Measurements from ENCODE around the gene GNG4.
"Not testable (repeated sequence)": the region's sequence is repeated elsewhere in the genome, so short reads cannot be mapped to it uniquely, and the experiment has no call there.

The GNG4 gene

GRCh38 chr1:235588916-235589515 lies 60.6 kb downstream of the GNG4 start:
- TF ChIP-seq ZNF274 (IDR thresholded peaks at IDR 0.05; ENCODE audit: low read depth, low read length): no peak
- no peak overlapping the region for H3K4me3 ChIP-seq (ENCODE audit: low read length)

GRCh38 chr1:235588156-235588555 lies 61.4 kb downstream of the GNG4 start:
- H3K4me3 ChIP-seq (ENCODE audit: low read length): no peak overlapping the region
- no peak for TF ChIP-seq ZNF274 (IDR thresholded peaks at IDR 0.05; ENCODE audit: low read depth, low read length)

- TF ChIP-seq ZNF274 (IDR thresholded peaks at IDR 0.05; ENCODE audit: low read depth, low read length): no peak
Observed at GRCh38 chr1:235586992-235587391, 62.6 kb downstream of the GNG4 start.

GRCh38 chr1:235586413-235586812 lies 63.2 kb downstream of the GNG4 start:
- H3K4me3 ChIP-seq (ENCODE audit: low read length): no peak overlapping the region
- TF ChIP-seq ZNF274 (IDR thresholded peaks at IDR 0.05; ENCODE audit: low read depth, low read length): no peak

More at GRCh38 chr1:235586992-235587391, 62.6 kb downstream of the GNG4 start:
- H3K4me3 ChIP-seq (ENCODE audit: low read length): no peak overlapping the region

- no peak overlapping the region for H3K4me3 ChIP-seq (ENCODE audit: low read length)
- no peak for TF ChIP-seq ZNF274 (IDR thresholded peaks at IDR 0.05; ENCODE audit: low read depth, low read length)
Observed at GRCh38 chr1:235584973-235585372, 64.6 kb downstream of the GNG4 start.

- H3K4me3 ChIP-seq (ENCODE audit: low read length): no peak overlapping the region
- no peak for TF ChIP-seq ZNF274 (IDR thresholded peaks at IDR 0.05; ENCODE audit: low read depth, low read length)
Observed at GRCh38 chr1:235583511-235584001, 66.0 kb downstream of the GNG4 start.

GRCh38 chr1:235582130-235582529 lies 67.5 kb downstream of the GNG4 start:
- no peak overlapping the region for H3K4me3 ChIP-seq (ENCODE audit: low read length)
- no peak for TF ChIP-seq ZNF274 (IDR thresholded peaks at IDR 0.05; ENCODE audit: low read depth, low read length)

- H3K4me3 ChIP-seq (ENCODE audit: low read length): no peak overlapping the region
- no peak for TF ChIP-seq ZNF274 (IDR thresholded peaks at IDR 0.05; ENCODE audit: low read depth, low read length)
Observed at GRCh38 chr1:235579891-235580290, 69.7 kb downstream of the GNG4 start.

GRCh38 chr1:235575597-235575996 lies 74.0 kb downstream of the GNG4 start:
- no peak for TF ChIP-seq ZNF274 (IDR thresholded peaks at IDR 0.05; ENCODE audit: low read depth, low read length)
- H3K4me3 ChIP-seq (ENCODE audit: low read length): no peak overlapping the region

- H3K4me3 ChIP-seq (ENCODE audit: low read length): no peak overlapping the region
- TF ChIP-seq ZNF274 (IDR thresholded peaks at IDR 0.05; ENCODE audit: low read depth, low read length): no peak
Observed at GRCh38 chr1:235573880-235574279, 75.7 kb downstream of the GNG4 start.

GRCh38 chr1:235572971-235573370 lies 76.6 kb downstream of the GNG4 start:
- H3K4me3 ChIP-seq (ENCODE audit: low read length): not testable (repeated sequence)

GRCh38 chr1:235571482-235571881 lies 78.1 kb downstream of the GNG4 start:
- H3K4me3 ChIP-seq (ENCODE audit: low read length): no peak overlapping the region
- TF ChIP-seq ZNF274 (IDR thresholded peaks at IDR 0.05; ENCODE audit: low read depth, low read length): no peak

- H3K4me3 ChIP-seq (ENCODE audit: low read length): no peak overlapping the region
- TF ChIP-seq ZNF274 (IDR thresholded peaks at IDR 0.05; ENCODE audit: low read depth, low read length): no peak
Observed at GRCh38 chr1:235567812-235568503, 81.6 kb downstream of the GNG4 start.

- TF ChIP-seq ZNF274 (IDR thresholded peaks at IDR 0.05; ENCODE audit: low read depth, low read length): no peak
- H3K4me3 ChIP-seq (ENCODE audit: low read length): no peak overlapping the region
Observed at GRCh38 chr1:235566084-235566483, 83.5 kb downstream of the GNG4 start.

GRCh38 chr1:235563513-235564061 lies 86.0 kb downstream of the GNG4 start:
- H3K4me3 ChIP-seq (ENCODE audit: low read length): no peak overlapping the region
- no peak for TF ChIP-seq ZNF274 (IDR thresholded peaks at IDR 0.05; ENCODE audit: low read depth, low read length)
